Neutrophil (primary cell): ENCODE measurements around the gene GARNL3.

Experiments used
- H3K27ac ChIP-seq: fragments of 200-600 bp; sonication (generic); 2 replicates; pipeline ENCODE4 v1.5.1; 2016; ENCODE audit warnings: mild to moderate bottlenecking, moderate library complexity
- H3K27me3 ChIP-seq: fragments of 200-600 bp; sonication (generic); 2 replicates; pipeline ENCODE4 v1.6.0; 2016; ENCODE audit warnings: mild to moderate bottlenecking
- H3K36me3 ChIP-seq: fragments of 200-600 bp; sonication (generic); 2 replicates; pipeline ENCODE4 v1.5.1; 2017
- H3K4me1 ChIP-seq, 2 experiments: fragments of 200-600 bp in 1 of 2; sonication (generic) in 1 of 2; 1 replicate in 1 of 2; 2 replicates in 1 of 2; pipeline versions ENCODE4 v1.5.1 to v1.6.1; 2013 to 2016; ENCODE audit warnings: low read depth in 1 of 2, low read length in 1 of 2, mild to moderate bottlenecking in 1 of 2, moderate library complexity in 1 of 2; ENCODE audit not compliant: control insufficient read depth in 1 of 2, insufficient read depth in 1 of 2
- H3K4me3 ChIP-seq, 2 experiments: fragments of 200-600 bp in 1 of 2; sonication (generic) in 1 of 2; 1 replicate in 1 of 2; 2 replicates in 1 of 2; pipeline ENCODE4 v1.5.1; 2013 to 2016; ENCODE audit warnings: low read depth in 1 of 2, low read length in 1 of 2, mild to moderate bottlenecking in 1 of 2, moderate library complexity in 1 of 2
- H3K9me3 ChIP-seq: fragments of 200-600 bp; sonication (generic); 2 replicates; pipeline ENCODE4 v1.5.1; 2016
- TF ChIP-seq, protein P1 (sequence below): fragments of 200-600 bp; sonication (generic); IDR thresholded peaks from 2 replicates; pipeline ENCODE4 v1.5.1; 2016; ENCODE audit warnings: antibody characterized with exemption

GARNL3 gene

DNA sequence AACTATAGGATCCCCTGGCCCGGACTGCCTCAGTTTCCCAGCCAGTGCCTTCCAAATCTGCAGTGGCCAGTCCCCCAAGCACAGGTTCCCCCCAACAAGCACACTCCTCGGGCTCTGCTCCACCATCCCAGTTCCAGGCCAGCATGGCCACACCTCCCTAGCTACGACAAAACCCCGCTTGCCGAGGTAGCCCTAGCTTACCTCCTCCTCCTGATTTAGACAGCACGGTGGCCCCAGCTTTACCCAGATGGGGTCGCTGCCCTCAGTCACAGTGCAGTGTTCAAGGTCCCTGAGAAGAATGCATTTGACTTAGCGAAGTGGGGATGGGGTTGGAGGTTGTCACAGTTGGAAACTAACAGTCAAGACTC is 40.8 kb upstream of the GARNL3 start:
- Histone ChIP-seq H3K9me3 (no peaks in the 10 kb centered on the region), H3K36me3 (no peaks in the 10 kb centered on the region), H3K27ac (peak overlapping the region; percentile 49), H3K27me3 (peaks cover 60% of the 10 kb centered on the region), H3K4me1 (peaks cover 19 to 32% of the 10 kb centered on the region in 2 experiments), H3K4me3 (peak overlapping the region; percentile 59 to 76)
- TF ChIP-seq, protein P1, sequence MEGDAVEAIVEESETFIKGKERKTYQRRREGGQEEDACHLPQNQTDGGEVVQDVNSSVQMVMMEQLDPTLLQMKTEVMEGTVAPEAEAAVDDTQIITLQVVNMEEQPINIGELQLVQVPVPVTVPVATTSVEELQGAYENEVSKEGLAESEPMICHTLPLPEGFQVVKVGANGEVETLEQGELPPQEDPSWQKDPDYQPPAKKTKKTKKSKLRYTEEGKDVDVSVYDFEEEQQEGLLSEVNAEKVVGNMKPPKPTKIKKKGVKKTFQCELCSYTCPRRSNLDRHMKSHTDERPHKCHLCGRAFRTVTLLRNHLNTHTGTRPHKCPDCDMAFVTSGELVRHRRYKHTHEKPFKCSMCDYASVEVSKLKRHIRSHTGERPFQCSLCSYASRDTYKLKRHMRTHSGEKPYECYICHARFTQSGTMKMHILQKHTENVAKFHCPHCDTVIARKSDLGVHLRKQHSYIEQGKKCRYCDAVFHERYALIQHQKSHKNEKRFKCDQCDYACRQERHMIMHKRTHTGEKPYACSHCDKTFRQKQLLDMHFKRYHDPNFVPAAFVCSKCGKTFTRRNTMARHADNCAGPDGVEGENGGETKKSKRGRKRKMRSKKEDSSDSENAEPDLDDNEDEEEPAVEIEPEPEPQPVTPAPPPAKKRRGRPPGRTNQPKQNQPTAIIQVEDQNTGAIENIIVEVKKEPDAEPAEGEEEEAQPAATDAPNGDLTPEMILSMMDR, result no peak

DNA sequence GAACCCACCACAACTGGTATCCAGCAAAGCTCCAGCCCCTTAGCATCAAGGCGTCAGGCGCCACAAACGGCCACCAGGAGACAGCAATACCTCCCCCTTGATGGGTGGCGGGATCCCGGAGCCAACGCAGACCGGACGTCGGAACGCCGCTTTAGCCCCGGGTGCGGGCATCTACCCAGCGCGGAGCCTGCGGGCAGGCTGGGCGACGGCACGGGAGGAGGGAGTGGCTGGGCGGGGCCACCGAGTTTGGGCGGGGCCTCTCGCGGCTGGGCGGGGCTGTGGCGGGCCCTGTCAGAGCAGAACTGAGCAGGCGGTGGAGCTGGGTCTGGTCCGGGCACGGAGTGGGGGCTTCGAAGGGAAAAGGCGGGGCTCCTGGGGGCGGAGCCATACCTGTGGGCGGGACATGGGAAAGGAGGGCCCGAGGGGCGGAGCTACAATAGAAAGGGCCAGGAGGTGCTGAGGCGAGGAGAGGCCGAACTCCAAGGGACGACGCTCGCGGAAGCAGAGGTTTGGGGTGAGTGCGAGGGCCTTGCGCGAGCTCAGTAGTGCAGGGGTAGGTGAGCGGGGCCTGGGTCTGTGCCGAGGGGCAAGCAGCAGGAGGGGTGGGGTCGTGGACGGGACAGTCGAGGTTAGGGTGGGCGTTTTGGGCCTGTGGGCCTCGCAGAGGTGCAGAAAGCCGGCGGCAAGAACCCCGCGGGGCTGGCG is 40.2 kb upstream of the GARNL3 start:
- Histone ChIP-seq H3K27me3 (peaks cover 65% of the 10 kb centered on the region), H3K4me1 (peaks cover 19 to 32% of the 10 kb centered on the region in 2 experiments), H3K36me3 (no peaks in the 10 kb centered on the region), H3K27ac (peak overlapping the region; percentile 49), H3K4me3 (peak overlapping the region; percentile 59 to 76), H3K9me3 (no peaks in the 10 kb centered on the region)
- TF ChIP-seq, protein P1, result no peak

DNA sequence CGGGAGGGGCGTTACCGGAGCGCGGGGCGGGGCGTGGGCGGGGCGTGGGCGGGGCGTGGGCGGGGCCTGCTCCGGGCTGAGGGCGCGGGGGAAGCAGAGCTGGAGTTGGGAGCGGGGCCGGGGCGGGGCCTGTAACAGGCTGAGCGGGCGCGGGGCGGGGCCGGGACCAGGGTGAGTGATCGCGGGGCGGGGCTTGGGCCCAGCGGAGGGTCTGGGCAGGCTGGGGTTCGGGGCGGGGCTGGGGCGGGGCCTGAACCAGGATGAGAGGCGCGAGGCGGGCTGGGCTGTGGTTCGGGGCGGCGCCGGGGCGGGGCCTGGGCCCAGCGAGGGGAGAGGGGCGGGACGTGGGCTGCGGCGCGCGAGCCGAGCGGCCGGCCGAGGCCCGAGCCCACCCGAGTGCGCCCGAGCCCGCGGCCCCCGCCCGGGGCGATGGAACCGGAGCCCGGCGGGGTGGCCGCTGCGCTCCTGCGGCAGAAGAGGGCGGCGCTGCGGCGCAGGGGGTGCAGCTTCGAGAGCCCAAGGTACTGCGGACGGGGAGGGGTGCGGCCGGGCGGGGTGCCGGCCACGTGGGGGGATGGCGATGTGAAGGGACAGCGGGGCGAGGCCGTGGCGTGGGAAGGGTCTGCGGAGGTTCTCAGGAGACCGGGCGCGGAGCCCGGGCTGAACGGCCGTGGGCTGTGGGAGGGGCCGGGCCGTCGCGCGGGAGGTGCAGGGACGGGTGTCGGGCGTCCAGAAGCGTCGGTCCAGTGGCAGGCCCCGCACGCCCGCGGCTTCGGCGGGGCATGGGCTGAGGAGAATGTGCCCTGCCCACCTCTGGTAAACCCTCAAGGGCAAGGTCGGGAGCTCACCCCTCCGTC is 39.5 kb upstream of the GARNL3 start:
- TF ChIP-seq, protein P1, result no peak
- peak overlapping the region; percentile 66 to 76 for H3K4me3 ChIP-seq
- H3K36me3 ChIP-seq, result no peaks in the 10 kb centered on the region
- no peak overlapping the region for H3K27ac ChIP-seq
- peaks cover 19 to 32% of the 10 kb centered on the region in 2 experiments for H3K4me1 ChIP-seq
- H3K27me3 ChIP-seq, result peaks cover 73% of the 10 kb centered on the region
- H3K9me3 ChIP-seq, result no peaks in the 10 kb centered on the region

DNA sequence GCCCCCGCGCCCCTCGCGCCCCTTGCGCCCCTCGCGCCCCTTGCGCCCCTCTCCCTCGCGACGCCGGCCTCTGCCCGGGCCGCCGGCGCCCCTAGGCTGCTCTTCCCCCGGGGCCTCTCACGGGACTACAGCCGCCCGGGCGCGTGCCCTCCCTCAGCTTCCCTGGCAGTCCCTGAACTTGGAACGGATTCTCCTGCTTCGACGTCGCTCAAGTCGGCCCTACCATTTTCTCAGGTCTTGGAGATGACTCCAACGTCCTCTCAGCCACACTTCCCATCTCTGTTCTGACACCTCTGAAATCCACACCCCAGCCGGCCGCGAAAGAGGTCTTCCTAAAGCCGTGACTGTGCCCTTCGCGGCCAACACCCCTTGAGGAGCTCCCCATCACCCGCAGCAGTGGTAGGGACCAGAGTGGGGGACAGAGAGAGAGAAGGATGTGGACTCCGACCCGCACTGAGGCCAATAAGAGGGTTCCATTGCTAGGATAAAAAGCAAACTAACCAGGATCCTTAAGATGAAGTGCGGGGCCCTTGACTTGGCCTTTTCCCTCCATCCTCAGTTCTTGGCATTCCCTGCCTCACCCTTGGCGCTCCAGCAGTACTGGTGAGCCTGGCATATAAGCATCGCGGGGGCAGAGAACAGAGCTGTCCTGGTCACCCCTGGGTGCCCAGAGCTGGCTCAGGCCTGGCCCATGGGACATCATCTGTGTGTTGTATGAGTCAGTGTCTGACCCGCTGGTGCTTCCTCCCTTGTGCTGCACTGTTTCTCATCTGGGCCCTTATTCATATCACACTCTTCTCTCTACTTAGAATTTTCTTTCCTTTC is 38.6 kb upstream of the GARNL3 start:
- H3K27ac ChIP-seq, result no peak overlapping the region
- no peaks in the 10 kb centered on the region for H3K36me3 ChIP-seq
- peaks cover 75% of the 10 kb centered on the region for H3K27me3 ChIP-seq
- H3K4me3 ChIP-seq, result peak overlapping the region in 1 of 2 experiments; percentile 66
- no peaks in the 10 kb centered on the region for H3K9me3 ChIP-seq
- H3K4me1 ChIP-seq, result peaks cover 19 to 32% of the 10 kb centered on the region in 2 experiments
- TF ChIP-seq, protein P1, result no peak

DNA sequence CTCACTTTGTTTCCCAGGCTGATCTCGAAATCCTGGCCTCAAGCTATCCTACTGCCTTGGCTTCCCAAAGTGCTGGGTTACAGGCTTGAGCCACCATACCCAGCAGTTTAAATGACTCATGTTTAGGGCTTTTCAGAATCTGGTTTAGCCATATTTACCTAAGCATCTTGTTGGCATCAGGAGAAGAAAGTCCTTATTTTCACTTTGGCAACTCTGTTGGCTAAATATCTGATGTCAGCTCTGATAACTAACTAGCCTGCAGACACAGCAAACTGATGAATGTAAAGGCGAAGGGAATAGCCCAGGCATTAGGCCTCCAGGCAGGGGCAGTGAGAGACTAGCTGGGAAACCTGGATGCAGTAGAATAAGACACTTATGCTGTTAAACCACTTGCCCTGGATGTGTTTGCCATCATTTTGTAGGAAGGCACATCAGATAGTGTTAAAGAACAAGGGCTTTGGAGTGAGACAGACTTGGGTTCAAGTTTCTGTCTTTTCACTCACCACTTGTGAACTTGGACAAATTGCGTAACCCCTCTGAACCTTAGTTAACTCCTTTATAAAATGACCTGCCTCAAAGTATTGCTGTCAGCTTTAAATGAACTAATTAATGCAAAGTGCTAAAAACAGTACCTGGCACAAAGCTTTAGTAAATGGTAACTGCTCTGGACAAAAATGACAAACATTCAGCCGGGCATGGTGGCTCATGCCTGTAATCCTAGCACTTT is 34.7 kb upstream of the GARNL3 start:
- TF ChIP-seq, protein P1, result no peak
- Histone ChIP-seq H3K9me3 (no peaks in the 10 kb centered on the region), H3K27ac (no peak overlapping the region), H3K4me1 (peaks cover 6 to 12% of the 10 kb centered on the region in 2 experiments), H3K36me3 (no peaks in the 10 kb centered on the region), H3K27me3 (peaks cover 78% of the 10 kb centered on the region), H3K4me3 (no peak overlapping the region)
